Stromal cell of bone marrow (primary cell): ENCODE measurements around the gene TSPAN32.
"Not testable (repeated sequence)": the region's sequence is repeated elsewhere in the genome, so short reads cannot be mapped to it uniquely, and the experiment has no call there.

Experiments
- DNase-seq: peaks from one replicate; pipeline ENCODE4 v3.0.0-alpha.2; 2012; ENCODE audit warnings: low read depth

The TSPAN32 gene

GRCh38 chr11:2316169-2316962, 14.6 kb downstream of the TSPAN32 start:
- no peak for DNase-seq

GRCh38 chr11:2316963-2317244, 15.1 kb downstream of the TSPAN32 start:
- DNase-seq, result no peak

- no peak for DNase-seq
Observed at GRCh38 chr11:2317354-2318050, 15.7 kb downstream of the TSPAN32 start.

DNA sequence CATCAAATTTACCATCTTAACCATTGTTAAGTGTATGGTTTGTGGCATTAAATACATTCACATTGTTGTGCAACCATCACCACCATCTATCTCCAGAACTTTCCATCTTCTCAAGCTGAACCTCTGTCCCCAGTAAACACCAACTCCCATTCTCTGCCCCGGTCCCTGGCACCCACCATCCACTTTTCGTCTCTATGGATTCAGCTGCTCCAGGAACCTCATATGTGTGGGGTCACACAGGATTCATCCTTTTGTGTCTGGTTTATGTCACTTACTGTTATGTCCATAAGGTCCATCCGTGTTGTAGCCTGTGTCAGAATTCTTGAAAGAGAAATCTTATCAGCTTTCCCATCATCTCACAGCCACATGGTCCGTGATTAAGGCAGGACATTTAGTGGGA, 16.3 kb downstream of the TSPAN32 start:
- no peak for DNase-seq

GRCh38 chr11:2318707-2319106, 16.9 kb downstream of the TSPAN32 start:
- DNase-seq, result no peak

DNA sequence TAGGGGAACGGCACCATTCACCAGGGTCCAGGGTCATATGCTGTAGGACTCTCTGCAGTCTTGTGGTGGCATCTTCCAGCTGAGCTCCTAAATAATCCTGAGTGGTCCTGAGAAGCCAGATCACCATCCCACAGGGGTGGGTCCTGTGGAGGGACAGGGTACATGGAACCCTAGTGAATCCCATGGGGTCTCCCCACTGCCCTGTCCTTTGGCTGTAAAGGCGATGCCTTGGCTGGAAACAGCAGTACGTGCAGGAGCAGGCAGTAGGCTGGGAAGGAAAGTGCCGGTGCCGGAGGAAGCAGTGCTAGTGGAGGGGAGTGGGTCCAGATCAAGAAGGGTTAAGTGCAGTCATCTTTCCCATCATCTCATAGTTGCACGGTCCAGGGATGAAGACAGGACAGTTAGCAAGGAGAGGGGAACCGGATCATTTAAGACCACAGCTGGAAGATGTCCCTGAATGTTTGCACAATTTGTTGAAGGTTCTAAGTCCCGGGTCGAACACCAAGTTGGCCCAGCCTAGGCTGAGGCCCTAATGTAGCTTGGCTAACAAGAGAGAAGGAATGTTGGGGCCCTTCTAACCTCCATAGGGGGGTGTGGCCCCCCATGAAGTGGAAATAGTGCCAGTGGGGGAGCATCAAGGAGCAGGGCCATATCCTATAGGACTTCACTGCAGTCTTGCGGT, 18.1 kb downstream of the TSPAN32 start:
- DNase-seq, result no peak

- no peak for DNase-seq
Observed at GRCh38 chr11:2320568-2321310, 18.9 kb downstream of the TSPAN32 start.

- no peak for DNase-seq
Observed at GRCh38 chr11:2321311-2321683, 19.5 kb downstream of the TSPAN32 start.

DNA sequence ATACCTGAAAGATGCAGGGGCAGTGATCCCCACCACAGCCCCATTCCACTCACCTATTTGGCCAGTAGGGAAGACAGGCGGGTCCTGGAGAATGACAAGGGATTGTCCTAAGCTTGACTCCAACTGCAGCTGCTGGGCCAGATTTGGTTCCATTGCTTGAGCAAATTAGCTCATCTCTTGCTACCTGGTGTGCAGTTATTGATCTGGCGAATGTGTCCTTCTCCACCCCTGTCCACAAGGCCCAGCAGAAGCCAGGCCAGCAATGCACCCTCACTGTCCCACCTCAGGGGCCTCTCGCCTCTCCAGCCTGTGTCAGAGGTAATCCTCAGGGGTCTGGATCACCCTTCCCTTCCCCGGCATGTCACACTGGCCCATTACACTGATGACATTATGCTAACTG, 23.3 kb downstream of the TSPAN32 start:
- DNase-seq, result no peak

DNA sequence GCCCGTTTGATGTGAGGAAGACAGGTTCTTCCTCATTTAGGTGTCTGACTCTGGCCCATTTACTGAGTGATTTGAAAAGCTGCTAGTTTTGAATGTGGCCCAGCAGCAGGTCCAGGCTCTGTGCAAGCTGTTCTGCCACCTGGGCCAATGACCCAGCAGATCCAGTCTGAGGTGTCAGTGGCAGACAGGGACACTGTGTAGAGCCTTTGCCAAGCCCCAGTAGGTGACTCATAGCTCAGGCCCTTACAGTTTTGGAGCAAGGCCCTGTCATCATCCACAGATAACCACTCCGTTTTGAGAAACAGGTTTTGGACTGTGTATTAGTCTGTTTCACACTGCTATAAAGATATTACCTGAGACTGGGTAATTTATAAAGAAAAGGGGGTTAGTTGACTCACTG, 23.9 kb downstream of the TSPAN32 start:
- no peak for DNase-seq

- DNase-seq, result no peak
Observed at GRCh38 chr11:2327032-2327431, 25.2 kb downstream of the TSPAN32 start.

GRCh38 chr11:2328021-2328420, 26.2 kb downstream of the TSPAN32 start:
- DNase-seq, result no peak

GRCh38 chr11:2328656-2329354, 27.0 kb downstream of the TSPAN32 start:
- no peak for DNase-seq

DNA sequence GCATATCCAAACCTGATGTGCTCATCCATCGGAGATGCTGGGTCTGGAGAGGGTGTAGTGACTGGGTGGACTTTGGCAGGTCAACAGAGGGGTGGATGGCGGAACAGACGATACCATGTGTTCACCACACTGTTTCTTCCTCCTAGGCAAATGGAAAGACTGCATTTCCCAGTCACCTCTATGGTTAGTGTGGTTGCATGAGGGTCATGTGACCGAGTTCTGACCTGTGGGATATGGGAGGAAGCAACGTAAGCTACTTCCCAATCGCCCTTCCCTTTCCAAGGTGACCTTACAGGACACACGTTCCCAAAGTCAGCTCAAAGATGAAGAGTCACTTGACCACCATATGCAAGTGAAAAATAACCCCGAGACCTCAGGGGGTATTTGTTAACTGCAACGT, 27.7 kb downstream of the TSPAN32 start:
- no peak for DNase-seq

DNA sequence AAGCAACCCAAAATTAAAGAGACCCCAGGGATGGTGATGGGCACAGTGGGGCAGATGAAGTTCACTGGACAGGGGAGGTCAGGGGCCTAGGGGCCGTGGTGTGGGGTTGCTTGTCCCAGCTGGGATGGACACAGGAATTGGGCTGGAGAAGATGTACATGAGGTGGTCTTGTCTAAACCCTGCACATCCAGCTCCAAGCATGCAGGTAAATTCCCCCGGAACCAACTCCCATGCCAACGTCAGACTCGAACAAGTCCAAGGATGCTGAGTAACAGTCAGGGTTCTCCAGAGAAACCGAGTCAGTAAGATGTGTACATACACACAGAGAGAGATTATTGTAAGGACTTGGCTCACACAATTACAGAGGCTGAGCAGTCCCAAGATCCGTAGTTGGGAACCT, 28.9 kb downstream of the TSPAN32 start:
- no peak for DNase-seq

- no peak for DNase-seq
Observed at GRCh38 chr11:2331404-2331803, 29.6 kb downstream of the TSPAN32 start.

- not testable (repeated sequence) for DNase-seq
Observed at GRCh38 chr11:2332569-2332968, 30.8 kb downstream of the TSPAN32 start.

DNA sequence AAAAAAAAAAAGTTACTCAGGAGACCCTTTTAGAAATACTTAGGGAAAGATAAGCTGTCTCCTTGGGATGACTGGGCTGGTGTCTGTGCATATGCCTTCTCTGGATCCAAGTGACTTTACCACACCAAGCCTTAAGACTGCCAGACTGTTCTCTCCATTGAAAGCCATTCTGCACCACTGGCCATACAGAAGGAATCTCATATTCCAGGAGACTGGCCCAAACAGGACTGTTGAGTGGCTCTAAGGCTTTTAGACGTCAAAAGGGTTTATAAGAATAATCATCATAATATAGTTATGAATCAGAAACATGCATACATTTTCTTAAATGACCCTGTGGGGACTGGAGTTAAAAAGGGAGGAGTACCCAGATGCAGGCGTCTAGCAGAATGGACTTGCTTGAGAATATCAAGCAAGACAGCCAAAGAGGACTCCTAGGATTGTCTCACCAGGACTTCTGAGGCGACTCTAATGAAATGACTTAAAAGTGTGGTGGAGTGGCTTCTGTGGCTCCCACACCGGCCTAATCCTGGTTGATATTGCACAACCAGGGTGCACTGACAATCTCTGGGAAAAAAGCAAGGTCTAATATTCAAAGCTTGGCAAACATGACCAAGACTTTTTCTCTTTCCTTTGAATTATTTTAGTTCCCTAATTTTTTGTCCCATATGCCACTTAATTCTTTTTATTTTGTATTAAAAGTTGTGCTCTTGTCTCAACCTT, 31.8 kb downstream of the TSPAN32 start:
- not testable (repeated sequence) for DNase-seq

DNA sequence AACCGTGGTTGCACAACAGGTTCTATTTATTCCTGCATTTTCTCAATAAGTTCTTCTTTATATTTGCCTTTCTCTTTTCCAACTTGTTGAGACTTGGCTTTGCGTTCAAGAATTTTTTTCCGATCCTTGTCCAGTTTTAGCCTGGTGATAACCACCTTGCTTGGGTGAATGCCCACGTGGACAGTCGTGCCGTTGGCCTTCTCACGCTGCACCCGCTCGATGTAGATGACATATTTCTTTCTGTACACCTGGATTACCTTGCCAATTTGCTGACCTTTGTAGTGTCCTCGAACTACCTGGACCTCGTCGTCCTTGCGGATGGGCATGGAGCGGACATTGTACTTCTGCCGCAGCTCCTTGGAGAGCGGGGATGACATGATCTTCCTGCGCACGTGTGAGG, 33.5 kb downstream of the TSPAN32 start:
- not testable (repeated sequence) for DNase-seq

- DNase-seq, result not testable (repeated sequence)
Observed at GRCh38 chr11:2338760-2339159, 36.9 kb downstream of the TSPAN32 start.

- DNase-seq, result no peak
Observed at GRCh38 chr11:2342557-2342956, 40.7 kb downstream of the TSPAN32 start.
